Kidney epithelial cell (primary cell): ENCODE results near the gene PRIMPOL. TPM values are rescaled to one million over a fixed set of nuclear protein-coding genes. Genes with fewer than 3 reads are reported as not detected.

Experiments
- DNase-seq: peaks from one replicate; pipeline ENCODE4 v3.0.0-alpha.2; 2010; ENCODE audit warnings: low read depth
- H3K27me3 ChIP-seq: 2 replicates; pipeline ENCODE4 v1.6.0; 2011; ENCODE audit warnings: low read length; ENCODE audit not compliant: control insufficient read depth, insufficient read depth
- H3K36me3 ChIP-seq: 2 replicates; pipeline ENCODE4 v1.5.1; 2011; ENCODE audit warnings: low read length; ENCODE audit not compliant: control insufficient read depth, insufficient read depth
- H3K4me3 ChIP-seq: 2 replicates; pipeline ENCODE4 v1.5.1; 2011; ENCODE audit warnings: low read depth, mild to moderate bottlenecking, control low read depth, low read length
- CTCF ChIP-seq: IDR thresholded peaks from 2 replicates; pipeline ENCODE4 v1.5.1; 2011; ENCODE audit warnings: mild to moderate bottlenecking, moderate library complexity, low read length, control low read depth, inconsistent platforms; ENCODE audit not compliant: insufficient read depth, poor library complexity, severe bottlenecking
- total RNA-seq: library from RNA; depleted of rRNA; stranded (reverse); fragments of >200 nt; gene quantifications from 2 replicates; pipeline ENCODE4 v1.2.3, GENCODE V29; 2015

PRIMPOL gene
- total RNA-seq, 1 donor from 2014 or later, result 12.3 TPM

GRCh38 chr4:184688005-184688404 is 38.5 kb downstream of the PRIMPOL start:
- H3K36me3 ChIP-seq, result no peaks in the 10 kb centered on the region
- H3K4me3 ChIP-seq, result no peak overlapping the region
- TF ChIP-seq CTCF, result no peak
- no peaks in the 10 kb centered on the region for H3K27me3 ChIP-seq
- DNase-seq, result no peak

- H3K27me3 ChIP-seq, result no peaks in the 10 kb centered on the region
- H3K36me3 ChIP-seq, result no peaks in the 10 kb centered on the region
- H3K4me3 ChIP-seq, result no peak overlapping the region
- DNase-seq, result peak; percentile 83
- TF ChIP-seq CTCF, result no peak
These were observed 38.9 kb downstream of the PRIMPOL start for GRCh38 chr4:184688447-184688846.

GRCh38 chr4:184689681-184690080 is 40.1 kb downstream of the PRIMPOL start:
- no peak for DNase-seq

GRCh38 chr4:184693056-184693455 is 43.5 kb downstream of the PRIMPOL start:
- no peak for TF ChIP-seq CTCF
- no peak for DNase-seq
- H3K27me3 ChIP-seq, result no peaks in the 10 kb centered on the region
- H3K36me3 ChIP-seq, result no peaks in the 10 kb centered on the region
- H3K4me3 ChIP-seq, result no peak overlapping the region

More at GRCh38 chr4:184689681-184690080, 40.1 kb downstream of the PRIMPOL start:
- H3K4me3 ChIP-seq, result no peak overlapping the region
- no peak for TF ChIP-seq CTCF
- no peaks in the 10 kb centered on the region for H3K36me3 ChIP-seq
- no peaks in the 10 kb centered on the region for H3K27me3 ChIP-seq

- no peaks in the 10 kb centered on the region for H3K36me3 ChIP-seq
- no peak for TF ChIP-seq CTCF
- no peaks in the 10 kb centered on the region for H3K27me3 ChIP-seq
- DNase-seq, result no peak
- H3K4me3 ChIP-seq, result no peak overlapping the region
These were observed 44.9 kb downstream of the PRIMPOL start for GRCh38 chr4:184694412-184694956.
